Astrocyte of the spinal cord (primary cell): ENCODE results near the gene PRSS53.
A peak's percentile ranks its signal among the peaks of the same experiment; 100 is the strongest.

Experiments used
- DNase-seq: peaks from one replicate; pipeline ENCODE4 v3.0.0; 2011; ENCODE audit warnings: low read depth, low spot score
- H3K4me3 ChIP-seq: 2 replicates; pipeline ENCODE4 v1.5.1; 2011; ENCODE audit warnings: low read depth, mild to moderate bottlenecking, low read length, moderate library complexity
- CTCF ChIP-seq: IDR thresholded peaks from 2 replicates; pipeline ENCODE4 v1.5.1; 2012; ENCODE audit warnings: low read depth, mild to moderate bottlenecking, low read length, inconsistent platforms
- in situ Hi-C: cut with HindIII; loops from 2 replicates; pipeline ENCODE4 v1.10.0; 2017; ENCODE audit warnings: low sequenced_read_pairs

The PRSS53 gene

DNA sequence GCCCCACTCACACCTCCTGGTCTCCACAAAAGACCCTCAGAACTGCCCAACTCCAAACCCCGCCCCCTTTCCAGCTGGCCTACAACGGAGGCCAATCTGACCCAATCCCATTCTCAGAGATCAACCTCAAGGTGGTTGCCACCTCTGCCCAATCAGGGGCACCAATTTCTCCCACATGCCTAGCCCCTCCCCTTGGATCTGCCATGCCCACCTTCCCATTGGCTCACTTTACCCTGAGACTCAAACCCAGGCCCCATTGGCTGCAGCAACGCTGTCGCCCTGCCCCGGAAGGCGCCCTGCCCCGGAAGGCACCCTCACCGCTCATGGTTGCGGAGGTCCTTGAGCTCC lies 25.3 kb downstream of the PRSS53 start:
- DNase-seq, result no peak
- in situ Hi-C loops, result no loop called here
- H3K4me3 ChIP-seq, result no peak overlapping the region
- no peak for TF ChIP-seq CTCF

GRCh38 chr16:31061813-31062440 lies 26.8 kb downstream of the PRSS53 start:
- TF ChIP-seq CTCF, result no peak
- DNase-seq, result no peak
- in situ Hi-C loops, result no loop called here
- no peak overlapping the region for H3K4me3 ChIP-seq

GRCh38 chr16:31061126-31061812 lies 27.5 kb downstream of the PRSS53 start:
- in situ Hi-C loops, result no loop called here
- no peak for TF ChIP-seq CTCF
- no peak for DNase-seq
- H3K4me3 ChIP-seq, result no peak overlapping the region

- TF ChIP-seq CTCF, result no peak
- in situ Hi-C loops, result no loop called here
- no peak for DNase-seq
- no peak overlapping the region for H3K4me3 ChIP-seq
Observed at GRCh38 chr16:31055613-31056012, 33.1 kb downstream of the PRSS53 start.

GRCh38 chr16:31052114-31052513 lies 36.6 kb downstream of the PRSS53 start:
- TF ChIP-seq CTCF, result no peak
- in situ Hi-C loops, result no loop called here
- peak; percentile 91 for DNase-seq
- no peak overlapping the region for H3K4me3 ChIP-seq

DNA sequence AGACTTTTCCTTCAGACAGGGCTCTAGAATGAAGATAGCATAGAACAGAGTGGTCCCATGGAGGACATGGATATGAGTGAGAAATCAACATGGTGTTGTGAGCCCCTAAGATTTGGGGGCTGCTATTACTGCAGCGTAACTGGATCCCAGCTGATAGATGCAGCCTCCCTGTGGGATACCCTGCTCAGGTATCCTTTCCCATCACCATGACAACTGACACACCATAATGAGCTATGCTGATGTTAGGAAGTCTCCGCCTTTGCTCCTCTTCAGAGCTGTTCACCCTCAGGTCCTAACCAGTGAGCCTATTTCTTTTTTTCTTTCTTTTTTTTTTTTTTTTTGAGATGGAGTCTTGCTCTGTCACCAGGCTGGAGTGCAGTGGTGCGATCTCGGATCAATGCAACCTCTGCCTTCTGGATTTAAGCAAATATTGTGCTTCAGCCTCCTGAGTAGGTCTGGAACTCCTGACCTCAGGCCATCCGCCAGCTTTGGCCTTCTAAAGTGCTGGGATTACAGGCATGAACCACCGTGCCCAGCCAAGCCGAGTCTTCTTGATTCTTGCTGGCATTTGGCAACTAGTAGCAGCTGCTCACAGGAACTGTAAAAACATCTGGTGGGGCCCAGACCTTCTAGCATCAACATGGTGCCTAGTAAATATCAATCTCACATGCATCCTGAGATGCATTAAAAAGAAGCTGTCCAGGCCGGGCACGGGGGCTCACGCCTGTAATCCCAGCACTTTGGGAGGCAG lies 38.3 kb downstream of the PRSS53 start:
- H3K4me3 ChIP-seq, result no peak overlapping the region
- in situ Hi-C loops, result no loop called here
- DNase-seq, result no peak
- no peak for TF ChIP-seq CTCF
